ENCODE data around the gene RCBTB1.
"Not testable (repeated sequence)": the region's sequence is repeated elsewhere in the genome, so short reads cannot be mapped to it uniquely, and the experiment has no call there.

RCBTB1 gene

GRCh38 chr13:49607761-49608160 lies 22.4 kb upstream of the RCBTB1 start:
- H3K36me3 ChIP-seq (ENCODE audit: control insufficient read depth, low read length) = no peaks in the 10 kb centered on the region
- no peaks in the 10 kb centered on the region for H3K9me3 ChIP-seq (ENCODE audit: control insufficient read depth, insufficient read depth, low read length)
- no peaks in the 10 kb centered on the region for H3K79me2 ChIP-seq (ENCODE audit: control insufficient read depth, low read length)
- no peaks in the 10 kb centered on the region for H3K27me3 ChIP-seq (ENCODE audit: control insufficient read depth, low read length)
- TF ChIP-seq CTCF (IDR thresholded peaks at IDR 0.05; ENCODE audit: low read depth, low read length, poor library complexity, severe bottlenecking) (no peak), EZH2phosphoT487 (IDR thresholded peaks at IDR 0.05; ENCODE audit: borderline replicate concordance, low read length) (no peak)
- peak overlapping the region; percentile 84 for H3K4me2 ChIP-seq (ENCODE audit: low read length)
- H3F3A ChIP-seq (ENCODE audit: control insufficient read depth, insufficient read depth) = peaks cover 28% of the 10 kb centered on the region
- peak overlapping the region; percentile 84 for H3K27ac ChIP-seq (ENCODE audit: low read depth, low read length)
- peak overlapping the region; percentile 68 for H3K4me3 ChIP-seq (ENCODE audit: low read length)
- peaks cover 82% of the 10 kb centered on the region for H3K4me1 ChIP-seq (ENCODE audit: control insufficient read depth, low read length)
- no peaks in the 10 kb centered on the region for H3K9me2 ChIP-seq (replicated peaks; ENCODE audit: control insufficient read depth, low read length)
- no peaks in the 10 kb centered on the region for H4K20me1 ChIP-seq (ENCODE audit: control insufficient read depth, insufficient read depth, low read depth, low read length)

- Histone ChIP-seq H3K4me1 (ENCODE audit: control insufficient read depth, low read length) (peaks cover 79% of the 10 kb centered on the region), H3K4me3 (ENCODE audit: low read length) (peak overlapping the region; percentile 68), H4K20me1 (ENCODE audit: control insufficient read depth, insufficient read depth, low read depth, low read length) (no peaks in the 10 kb centered on the region), H3K27ac (ENCODE audit: low read depth, low read length) (peak overlapping the region; percentile 84), H3K36me3 (ENCODE audit: control insufficient read depth, low read length) (no peaks in the 10 kb centered on the region), H3F3A (ENCODE audit: control insufficient read depth, insufficient read depth) (peaks cover 24% of the 10 kb centered on the region), H3K79me2 (ENCODE audit: control insufficient read depth, low read length) (no peaks in the 10 kb centered on the region), H3K9me3 (ENCODE audit: control insufficient read depth, insufficient read depth, low read length) (no peaks in the 10 kb centered on the region), H3K9me2 (replicated peaks; ENCODE audit: control insufficient read depth, low read length) (no peaks in the 10 kb centered on the region), H3K4me2 (ENCODE audit: low read length) (peak overlapping the region; percentile 84), H3K27me3 (ENCODE audit: control insufficient read depth, low read length) (no peaks in the 10 kb centered on the region)
- TF ChIP-seq EZH2phosphoT487 (IDR thresholded peaks at IDR 0.05; ENCODE audit: borderline replicate concordance, low read length) (no peak), CTCF (IDR thresholded peaks at IDR 0.05; ENCODE audit: low read depth, low read length, poor library complexity, severe bottlenecking) (peak; percentile 90)
Observed at GRCh38 chr13:49606747-49607648, 21.6 kb upstream of the RCBTB1 start.

- peak overlapping the region; percentile 46 for H3K27ac ChIP-seq (ENCODE audit: low read depth, low read length)
- H3K36me3 ChIP-seq (ENCODE audit: control insufficient read depth, low read length) = no peaks in the 10 kb centered on the region
- TF ChIP-seq EZH2phosphoT487 (IDR thresholded peaks at IDR 0.05; ENCODE audit: borderline replicate concordance, low read length) (no peak), CTCF (IDR thresholded peaks at IDR 0.05; ENCODE audit: low read depth, low read length, poor library complexity, severe bottlenecking) (no peak)
- H3K27me3 ChIP-seq (ENCODE audit: control insufficient read depth, low read length) = no peaks in the 10 kb centered on the region
- peak overlapping the region; percentile 5 for H3K4me3 ChIP-seq (ENCODE audit: low read length)
- peaks cover 19% of the 10 kb centered on the region for H3F3A ChIP-seq (ENCODE audit: control insufficient read depth, insufficient read depth)
- H3K79me2 ChIP-seq (ENCODE audit: control insufficient read depth, low read length) = no peaks in the 10 kb centered on the region
- H3K9me2 ChIP-seq (replicated peaks; ENCODE audit: control insufficient read depth, low read length) = no peaks in the 10 kb centered on the region
- H3K4me1 ChIP-seq (ENCODE audit: control insufficient read depth, low read length) = peaks cover 59% of the 10 kb centered on the region
- no peaks in the 10 kb centered on the region for H3K9me3 ChIP-seq (ENCODE audit: control insufficient read depth, insufficient read depth, low read length)
- H3K4me2 ChIP-seq (ENCODE audit: low read length) = peak overlapping the region; percentile 37
- H4K20me1 ChIP-seq (ENCODE audit: control insufficient read depth, insufficient read depth, low read depth, low read length) = no peaks in the 10 kb centered on the region
Observed at GRCh38 chr13:49604570-49604969, 19.2 kb upstream of the RCBTB1 start.

- not testable (repeated sequence) for H3K4me3 ChIP-seq (ENCODE audit: low read length); H3K27me3 ChIP-seq (ENCODE audit: control insufficient read depth, low read length); H3F3A ChIP-seq (ENCODE audit: control insufficient read depth, insufficient read depth); H3K79me2 ChIP-seq (ENCODE audit: control insufficient read depth, low read length); H3K27ac ChIP-seq (ENCODE audit: low read depth, low read length); H3K9me2 ChIP-seq (replicated peaks; ENCODE audit: control insufficient read depth, low read length); H3K4me2 ChIP-seq (ENCODE audit: low read length); H4K20me1 ChIP-seq (ENCODE audit: control insufficient read depth, insufficient read depth, low read depth, low read length); H3K36me3 ChIP-seq (ENCODE audit: control insufficient read depth, low read length); H3K9me3 ChIP-seq (ENCODE audit: control insufficient read depth, insufficient read depth, low read length)
- H3K4me1 ChIP-seq (ENCODE audit: control insufficient read depth, low read length) = peaks cover 39% of the 10 kb centered on the region
Observed at GRCh38 chr13:49602615-49603014, 17.3 kb upstream of the RCBTB1 start.
